GM19239 (cell line): ENCODE results near the gene TRAPPC3.

Source experiments
- DNase-seq: peaks from one replicate; pipeline ENCODE4 v3.0.0; 2011; ENCODE audit warnings: low spot score; ENCODE audit not compliant: insufficient read length
- FAIRE-seq: peaks from 2 replicates; lab custom pipeline; 2011; peaks lifted over from hg19 to GRCh38; lab: Jason Lieb, UNC

Gene TRAPPC3

GRCh38 chr1:36128905-36129206 is 20.4 kb downstream of the TRAPPC3 start:
- FAIRE-seq (no peak), DNase-seq (no peak)

GRCh38 chr1:36128126-36128904 is 21.0 kb downstream of the TRAPPC3 start:
- no peak for FAIRE-seq

GRCh38 chr1:36126797-36127500 is 22.3 kb downstream of the TRAPPC3 start:
- no peak for FAIRE-seq
- no peak for DNase-seq

More at GRCh38 chr1:36128126-36128904, 21.0 kb downstream of the TRAPPC3 start:
- DNase-seq, result no peak

- no peak for DNase-seq
- no peak for FAIRE-seq
These were observed 23.1 kb downstream of the TRAPPC3 start for GRCh38 chr1:36126005-36126716.

GRCh38 chr1:36125129-36125991 is 23.9 kb downstream of the TRAPPC3 start, which contains the start of gene COL8A2:
TSS of gene COL8A2 (minus strand) at chr1:36125222. CDS start at chr1:36100242, 24,980 bp downstream.
- no peak for FAIRE-seq
- no peak for DNase-seq

- FAIRE-seq (no peak), DNase-seq (no peak)
These were observed 24.7 kb downstream of the TRAPPC3 start for GRCh38 chr1:36124404-36125128.

GRCh38 chr1:36123356-36123755 is 25.9 kb downstream of the TRAPPC3 start:
- DNase-seq, result peak; percentile 69
- peak; percentile 81 for FAIRE-seq

- no peak for FAIRE-seq
- DNase-seq, result no peak
These were observed 26.9 kb downstream of the TRAPPC3 start for GRCh38 chr1:36122062-36123030.

- no peak for DNase-seq
- FAIRE-seq, result no peak
These were observed 29.8 kb downstream of the TRAPPC3 start for GRCh38 chr1:36119456-36119855.

GRCh38 chr1:36118447-36119204 is 30.7 kb downstream of the TRAPPC3 start:
- FAIRE-seq (no peak), DNase-seq (no peak)

GRCh38 chr1:36116901-36117300 is 32.4 kb downstream of the TRAPPC3 start:
- DNase-seq (no peak), FAIRE-seq (no peak)

- no peak for FAIRE-seq
- no peak for DNase-seq
These were observed 33.4 kb downstream of the TRAPPC3 start for GRCh38 chr1:36115931-36116330.

- FAIRE-seq, result no peak
- DNase-seq, result no peak
These were observed 34.1 kb downstream of the TRAPPC3 start for GRCh38 chr1:36115200-36115669.

GRCh38 chr1:36114371-36114770 is 34.9 kb downstream of the TRAPPC3 start:
- FAIRE-seq (no peak), DNase-seq (no peak)

- FAIRE-seq, result no peak
- DNase-seq, result no peak
These were observed 36.5 kb downstream of the TRAPPC3 start for GRCh38 chr1:36112823-36113222.

GRCh38 chr1:36111151-36111550 is 38.1 kb downstream of the TRAPPC3 start:
- FAIRE-seq, result no peak
- no peak for DNase-seq

- DNase-seq, result no peak
- no peak for FAIRE-seq
These were observed 40.1 kb downstream of the TRAPPC3 start for GRCh38 chr1:36109041-36109679.
